Lung microvascular endothelial cell (primary cell): ENCODE results near the gene GPN2. TPM values are rescaled to one million over a fixed set of nuclear protein-coding genes. Genes with fewer than 3 reads are reported as not detected.

ENCODE experiments used
- DNase-seq, 2 donors: peaks; one replicate each; pipeline versions ENCODE4 v3.0.0 to v3.0.0-alpha.2; 2010; ENCODE audit warnings: low read depth in 2 of 2
- total RNA-seq: library from RNA; depleted of rRNA; stranded (reverse); fragments of >200 nt; gene quantifications from 2 replicates; pipeline ENCODE4 v1.2.1, GENCODE V29; 2014

The GPN2 gene
- 6.8 and 8.3 TPM in 2 replicates for total RNA-seq

GRCh38 chr1:26889551-26890466 lies at the start of gene GPN2:
Gene GPN2 (minus strand): TSS chr1:26890283. CDS start chr1:26890096, 187 bp downstream.
- DNase-seq: peak; percentile 86 to 87

- no peak for DNase-seq
These were observed 48.6 kb upstream of the GPN2 start for GRCh38 chr1:26938659-26939025.

- no peak for DNase-seq
These were observed 48.0 kb upstream of the GPN2 start for GRCh38 chr1:26938004-26938658.

DNA sequence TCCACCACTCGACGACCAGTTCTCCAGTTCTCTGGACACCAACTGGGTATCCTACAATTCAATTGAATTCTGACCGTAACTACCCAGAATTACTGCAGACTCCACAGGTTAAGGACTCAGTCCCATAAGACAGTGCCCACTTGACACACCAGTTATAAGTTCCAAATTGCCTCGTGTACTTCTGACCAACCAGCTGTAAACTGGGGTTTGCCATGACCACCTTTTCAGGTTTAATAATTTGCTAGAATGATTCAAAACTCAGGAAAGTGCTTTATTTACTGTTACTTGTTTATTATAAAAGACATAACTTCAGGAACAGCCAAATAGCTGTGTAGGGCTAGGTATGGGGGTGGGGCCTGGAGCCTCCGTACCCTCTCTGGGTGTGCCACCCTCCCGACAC lies 46.7 kb upstream of the GPN2 start:
- no peak for DNase-seq

DNA sequence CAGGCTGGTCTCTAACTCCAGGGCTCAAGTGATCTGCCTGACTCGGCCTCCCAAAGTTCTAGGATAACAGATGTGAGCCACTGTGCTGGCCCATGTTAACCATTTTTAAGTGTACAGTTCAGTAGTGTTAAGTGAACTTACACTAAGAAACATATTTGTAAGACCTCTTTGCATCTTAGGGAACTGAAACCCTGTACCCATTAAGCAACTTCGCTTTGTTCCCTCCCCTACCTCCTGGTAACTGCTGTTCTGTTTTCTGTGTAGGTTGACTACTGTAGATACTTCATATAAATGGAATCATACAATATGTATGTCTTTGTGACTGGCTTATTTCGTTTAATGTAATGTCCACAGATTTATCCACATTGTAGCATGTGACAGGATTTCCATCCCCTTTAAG lies 42.4 kb upstream of the GPN2 start:
- no peak for DNase-seq

GRCh38 chr1:26923711-26924110 lies 33.6 kb upstream of the GPN2 start:
- DNase-seq: peak; percentile 9 to 93

GRCh38 chr1:26922901-26923300 lies 32.8 kb upstream of the GPN2 start:
- DNase-seq: no peak

- no peak for DNase-seq
These were observed 32.3 kb upstream of the GPN2 start for GRCh38 chr1:26922431-26922729.

- peak; percentile 98 for DNase-seq
These were observed 31.7 kb upstream of the GPN2 start, which contains the start of gene NUDC for GRCh38 chr1:26921540-26922430. Gene NUDC (plus strand): TSS chr1:26921743. CDS start chr1:26921849, 106 bp downstream.

GRCh38 chr1:26921126-26921539 lies 31.1 kb upstream of the GPN2 start:
- no peak for DNase-seq

DNA sequence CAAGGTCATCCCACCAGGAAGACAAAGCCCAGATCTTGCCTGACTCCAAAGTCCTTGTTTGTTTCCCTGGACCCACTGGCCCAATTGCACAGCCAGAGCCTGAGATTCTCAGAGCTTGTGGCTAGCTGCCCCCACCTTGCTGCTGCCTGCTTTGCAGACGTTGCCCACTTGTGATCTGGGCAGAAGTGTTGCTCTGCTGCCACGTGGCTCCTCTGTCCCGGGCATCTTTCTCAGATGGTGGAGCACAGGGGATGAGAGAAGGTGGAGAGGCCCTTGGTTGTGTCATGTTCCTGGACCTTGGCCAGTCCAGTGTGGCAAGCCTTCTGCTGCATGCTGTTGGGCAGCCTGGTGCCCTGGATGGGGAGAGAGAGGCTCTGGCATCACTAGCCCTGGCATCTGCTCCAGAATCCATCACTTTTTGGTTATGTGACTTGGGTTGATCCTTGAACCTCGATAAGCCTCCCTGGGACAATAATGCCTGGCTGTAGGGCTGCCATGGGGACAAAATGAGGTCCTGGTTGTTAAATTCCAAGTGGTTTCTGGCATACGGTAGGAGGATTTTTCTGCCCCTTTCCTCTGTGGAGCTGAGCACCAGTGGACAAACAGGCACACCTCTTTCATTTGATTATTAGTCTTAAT lies 25.2 kb upstream of the GPN2 start:
- DNase-seq: no peak

GRCh38 chr1:26913754-26914619 lies 23.9 kb upstream of the GPN2 start, which contains the start of gene NR0B2:
Gene NR0B2 (minus strand): TSS chr1:26913975. CDS start chr1:26913940, 35 bp downstream.
- DNase-seq: peak in 1 of 2 donors; percentile 17

GRCh38 chr1:26913389-26913753 lies 23.3 kb upstream of the GPN2 start:
- DNase-seq: no peak

DNA sequence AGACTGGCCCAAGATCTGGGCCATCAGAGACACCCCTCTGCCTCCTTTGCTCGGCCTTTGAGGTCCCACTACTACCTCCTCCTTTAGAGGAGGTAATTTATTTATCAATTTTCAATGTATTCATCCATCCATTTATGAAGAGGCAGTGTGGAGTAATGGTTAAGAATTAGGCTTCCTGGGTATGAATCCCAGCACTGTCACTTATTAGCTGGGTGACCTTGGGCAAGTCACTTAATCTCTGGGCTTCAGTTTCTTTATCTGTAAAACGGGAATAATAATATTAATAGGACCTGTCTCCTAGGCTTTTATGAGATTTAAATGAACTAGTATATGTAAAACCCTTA lies 22.0 kb upstream of the GPN2 start:
- no peak for DNase-seq

DNA sequence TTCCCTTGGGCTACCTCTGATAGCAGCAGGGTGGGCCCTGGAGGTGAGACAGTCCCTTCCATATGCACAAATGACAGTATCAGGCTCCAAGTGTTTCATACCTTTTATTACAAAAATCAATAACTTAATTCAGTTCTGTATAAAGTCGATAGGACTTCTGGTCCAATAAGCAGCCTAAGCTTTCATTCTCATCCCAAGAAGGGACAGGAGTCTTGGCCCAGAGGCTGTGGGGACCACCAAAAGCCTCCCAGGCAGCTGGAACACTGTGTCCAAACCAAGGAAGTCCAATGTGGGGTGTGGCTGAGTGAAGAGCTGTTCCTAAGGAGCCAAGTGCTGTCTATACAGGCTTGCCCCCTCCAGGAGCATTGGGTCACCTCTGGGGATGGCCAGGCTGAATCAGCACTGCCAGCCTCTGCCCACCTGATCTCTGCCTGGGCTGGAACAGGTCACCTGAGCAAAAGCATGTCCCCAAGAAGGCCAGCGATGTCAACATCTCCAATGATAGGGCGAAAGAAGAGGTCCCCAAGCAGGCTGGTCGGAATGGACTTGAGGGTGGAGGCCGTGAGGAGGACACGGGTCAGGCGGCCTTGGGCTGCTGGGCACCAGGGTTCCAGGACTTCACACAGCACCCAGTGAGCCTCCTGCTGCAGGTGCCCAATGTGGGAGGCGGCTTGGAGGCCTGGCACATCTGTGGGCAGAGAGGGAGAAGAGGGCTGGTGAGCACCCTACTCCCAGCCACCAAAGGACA lies 21.5 kb upstream of the GPN2 start:
- no peak for DNase-seq

DNA sequence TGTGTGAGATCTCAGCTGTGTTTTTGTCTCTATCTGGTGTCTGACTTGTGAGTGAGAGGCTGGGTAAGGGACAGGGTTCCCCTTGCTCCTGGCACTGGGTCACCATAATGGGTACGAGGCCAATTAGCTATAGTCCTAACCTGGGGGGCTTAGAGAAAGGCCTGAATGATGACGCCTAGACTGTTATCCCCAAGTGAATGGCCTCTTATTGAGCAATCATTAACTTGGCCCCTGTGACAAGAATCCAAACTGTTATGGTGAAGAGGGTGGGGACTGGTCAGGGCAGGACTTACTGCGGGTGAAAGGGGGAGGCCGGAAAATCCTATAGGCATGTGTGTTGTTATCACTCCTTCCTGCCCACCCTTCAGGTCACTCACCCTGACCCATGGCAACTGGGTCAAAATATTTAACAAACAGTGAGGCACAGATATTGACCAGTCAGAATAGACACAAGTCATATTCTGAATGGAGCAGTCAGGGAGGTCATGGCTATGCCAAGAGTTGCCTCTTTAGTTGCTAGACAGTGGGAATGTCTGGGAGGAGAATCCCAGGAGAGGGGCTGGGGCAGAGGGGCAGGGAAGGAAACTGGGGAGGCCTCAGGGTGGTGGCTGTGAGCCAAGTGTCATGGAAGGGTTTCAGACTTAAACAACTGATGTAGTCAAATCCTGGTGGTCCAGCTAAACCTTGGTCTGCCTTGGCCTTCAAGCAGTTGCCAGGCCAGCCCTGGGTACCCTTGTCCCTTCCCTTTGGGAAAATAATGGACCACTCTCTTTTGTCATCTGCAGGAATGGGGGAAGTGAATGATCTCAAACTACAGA lies 20.5 kb upstream of the GPN2 start:
- DNase-seq: no peak

GRCh38 chr1:26909951-26910342 lies 19.9 kb upstream of the GPN2 start:
- no peak for DNase-seq

DNA sequence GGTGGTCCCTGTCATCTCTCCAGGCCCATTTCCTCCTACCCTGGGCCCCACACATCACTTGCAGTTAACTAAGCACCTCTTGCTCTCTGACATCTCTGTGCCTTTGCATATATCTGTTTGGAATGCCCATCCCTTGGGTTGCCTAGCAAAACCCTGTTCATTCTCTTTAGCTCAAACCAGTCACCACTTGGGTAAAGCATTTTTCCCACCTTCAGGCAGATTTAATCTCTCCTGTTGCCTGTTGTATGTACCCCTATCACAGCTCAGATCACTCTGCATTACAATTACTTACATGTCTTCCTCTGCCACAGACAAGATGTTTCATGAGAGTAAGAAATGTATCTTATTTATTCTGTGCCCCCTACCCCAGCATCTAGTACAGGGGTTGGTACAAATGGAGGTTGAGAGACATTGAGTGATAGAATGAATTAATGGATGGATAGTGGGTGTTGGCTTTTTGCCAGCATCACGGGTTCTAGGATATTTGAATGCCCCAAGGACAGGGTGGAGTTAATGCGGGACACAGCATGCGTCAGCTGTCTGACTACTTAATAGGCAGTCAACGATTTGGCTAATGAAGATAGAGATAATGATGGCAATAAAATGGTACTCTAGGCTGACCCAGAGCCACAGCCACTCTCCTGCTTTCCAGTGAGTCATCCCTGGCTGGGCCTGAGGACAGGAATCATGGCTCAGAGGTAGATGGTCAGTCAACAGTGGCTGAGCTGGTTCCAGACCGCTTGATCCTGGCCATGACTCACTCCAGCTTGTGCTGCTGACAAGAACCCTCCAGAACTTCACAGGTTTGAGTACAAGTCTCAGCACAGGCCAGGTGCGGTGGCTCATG lies 17.2 kb upstream of the GPN2 start:
- peak; percentile 40 to 87 for DNase-seq
